RWPE1 (cell line): ENCODE data around the gene GAS7.

Source experiments
- CTCF ChIA-PET: fragments of 350-600 bp; sonication (Branson Sonifier 250); formaldehyde crosslinking; extraction: SDS; loops from one replicate; lab custom pipeline; 2021; lab: Yijun Ruan, JAX
- POLR2A ChIA-PET: fragments of 400-600 bp; formaldehyde crosslinking; extraction: SDS; loops from one replicate; lab custom pipeline; 2020; ENCODE audit warnings: antibody characterized with exemption; ENCODE audit not compliant: low non-redundant PET; lab: Yijun Ruan, JAX
- DNase-seq: peaks from one replicate; pipeline ENCODE4 v3.0.0; 2012; ENCODE audit warnings: low spot score
- H3K27ac ChIP-seq: fragments of 450-650 bp; 2 replicates; pipeline ENCODE4 v1.5.1; 2017
- CTCF ChIP-seq: fragments of 450-650 bp; conservative IDR thresholded peaks from 2 replicates; pipeline ENCODE4 v1.5.1; 2017; ENCODE audit warnings: low read depth, mild to moderate bottlenecking

The GAS7 gene

GRCh38 chr17:9887508-9887907 lies 310.9 kb downstream of the GAS7 start:
- CTCF ChIA-PET, result no interaction called here
- DNase-seq, result peak; percentile 43
- POLR2A ChIA-PET, result no interaction called here

GRCh38 chr17:9886141-9886930 lies 312.1 kb downstream of the GAS7 start:
- DNase-seq, result no peak
- POLR2A ChIA-PET, result no interaction called here
- TF ChIP-seq CTCF, result no peak
- CTCF ChIA-PET, result no interaction called here
- H3K27ac ChIP-seq, result no peak overlapping the region

More at GRCh38 chr17:9887508-9887907, 310.9 kb downstream of the GAS7 start:
- no peak overlapping the region for H3K27ac ChIP-seq
- TF ChIP-seq CTCF, result no peak

- no peak for TF ChIP-seq CTCF
- DNase-seq, result no peak
- POLR2A ChIA-PET, result no interaction called here
- CTCF ChIA-PET, result no interaction called here
- no peak overlapping the region for H3K27ac ChIP-seq
These were observed 315.0 kb downstream of the GAS7 start for GRCh38 chr17:9883451-9883850.

- no peak overlapping the region for H3K27ac ChIP-seq
- ChIA-PET CTCF (interaction anchor here (0.6 kb wide), 1 partner anchor 112 kb away, joined by 4 read pairs; no protein-coding TSS in a partner anchor), POLR2A (no interaction called here)
- TF ChIP-seq CTCF, result no peak
- peak; percentile 86 for DNase-seq
These were observed 317.8 kb downstream of the GAS7 start for GRCh38 chr17:9880582-9880999.

- ChIA-PET CTCF (interaction anchor here (0.6 to 1.3 kb wide), 3 partner anchors 10 to 422 kb away, joined by 3 to 4 read pairs (median 3); no protein-coding TSS in a partner anchor), POLR2A (no interaction called here)
- TF ChIP-seq CTCF, result no peak
- no peak overlapping the region for H3K27ac ChIP-seq
- DNase-seq, result peak; percentile 13
These were observed 319.4 kb downstream of the GAS7 start for GRCh38 chr17:9878786-9879525.

GRCh38 chr17:9878356-9878755 lies 320.1 kb downstream of the GAS7 start:
- no peak for TF ChIP-seq CTCF
- ChIA-PET CTCF (interaction anchor here (0.6 to 1.3 kb wide), 3 partner anchors 10 to 422 kb away, joined by 3 to 4 read pairs (median 3); no protein-coding TSS in a partner anchor), POLR2A (no interaction called here)
- DNase-seq, result no peak
- no peak overlapping the region for H3K27ac ChIP-seq
